HG03442 (cell line): Measurements from ENCODE around the gene HTT.
"Not testable (repeated sequence)": the region's sequence is repeated elsewhere in the genome, so short reads cannot be mapped to it uniquely, and the experiment has no call there.

Experiments
- ATAC-seq: cut with Tn5 transposase; IDR thresholded peaks from one replicate; pipeline ENCODE4 v1.9.1; 2021; ENCODE audit warnings: mild to moderate bottlenecking, moderate library complexity; ENCODE audit not compliant: unreplicated experiment

The HTT gene

GRCh38 chr4:3075652-3075981, 1.1 kb downstream of the HTT start:
- ATAC-seq = no peak

DNA sequence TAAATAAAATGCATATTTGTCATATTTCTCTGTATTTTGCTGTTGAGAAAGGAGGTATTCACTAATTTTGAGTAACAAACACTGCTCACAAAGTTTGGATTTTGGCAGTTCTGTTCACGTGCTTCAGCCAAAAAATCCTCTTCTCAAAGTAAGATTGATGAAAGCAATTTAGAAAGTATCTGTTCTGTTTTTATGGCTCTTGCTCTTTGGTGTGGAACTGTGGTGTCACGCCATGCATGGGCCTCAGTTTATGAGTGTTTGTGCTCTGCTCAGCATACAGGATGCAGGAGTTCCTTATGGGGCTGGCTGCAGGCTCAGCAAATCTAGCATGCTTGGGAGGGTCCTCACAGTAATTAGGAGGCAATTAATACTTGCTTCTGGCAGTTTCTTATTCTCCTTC, 3.3 kb downstream of the HTT start:
- ATAC-seq = no peak

DNA sequence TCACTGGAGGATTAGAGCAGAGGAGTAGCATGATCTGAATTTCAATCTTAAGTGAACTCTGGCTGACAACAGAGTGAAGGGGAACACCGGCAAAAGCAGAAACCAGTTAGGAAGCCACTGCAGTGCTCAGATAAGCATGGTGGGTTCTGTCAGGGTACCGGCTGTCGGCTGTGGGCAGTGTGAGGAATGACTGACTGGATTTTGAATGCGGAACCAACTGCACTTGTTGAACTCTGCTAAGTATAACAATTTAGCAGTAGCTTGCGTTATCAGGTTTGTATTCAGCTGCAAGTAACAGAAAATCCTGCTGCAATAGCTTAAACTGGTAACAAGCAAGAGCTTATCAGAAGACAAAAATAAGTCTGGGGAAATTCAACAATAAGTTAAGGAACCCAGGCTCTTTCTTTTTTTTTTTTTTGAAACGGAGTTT, 5.2 kb downstream of the HTT start:
- no peak for ATAC-seq

GRCh38 chr4:3082925-3083515, 8.5 kb downstream of the HTT start:
- ATAC-seq = no peak

DNA sequence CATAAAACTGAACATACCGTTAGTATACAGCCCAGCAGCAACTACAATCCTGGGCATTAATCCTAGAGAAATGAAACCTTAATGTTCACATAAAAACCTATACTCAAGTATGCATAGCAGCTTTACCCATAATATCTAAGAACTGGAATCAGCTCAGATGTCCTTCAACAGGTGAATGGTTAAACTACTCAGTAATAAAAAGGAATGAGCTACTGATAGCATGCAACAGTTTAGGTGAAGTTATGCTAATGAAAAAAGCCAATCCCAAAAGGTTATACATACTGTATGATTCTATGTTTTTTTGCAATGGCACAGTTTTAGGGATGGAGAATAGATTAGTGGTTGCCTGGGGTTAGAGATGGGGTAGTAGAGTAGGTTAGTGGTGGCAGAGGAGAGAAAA, 9.3 kb downstream of the HTT start:
- no peak for ATAC-seq

- ATAC-seq = no peak
Measured at GRCh38 chr4:3085948-3086670, 11.6 kb downstream of the HTT start.

- no peak for ATAC-seq
Measured at GRCh38 chr4:3087115-3087797, 12.8 kb downstream of the HTT start.

- no peak for ATAC-seq
Measured at GRCh38 chr4:3091464-3091863, 17.0 kb downstream of the HTT start.

GRCh38 chr4:3094701-3095100, 20.2 kb downstream of the HTT start:
- not testable (repeated sequence) for ATAC-seq

DNA sequence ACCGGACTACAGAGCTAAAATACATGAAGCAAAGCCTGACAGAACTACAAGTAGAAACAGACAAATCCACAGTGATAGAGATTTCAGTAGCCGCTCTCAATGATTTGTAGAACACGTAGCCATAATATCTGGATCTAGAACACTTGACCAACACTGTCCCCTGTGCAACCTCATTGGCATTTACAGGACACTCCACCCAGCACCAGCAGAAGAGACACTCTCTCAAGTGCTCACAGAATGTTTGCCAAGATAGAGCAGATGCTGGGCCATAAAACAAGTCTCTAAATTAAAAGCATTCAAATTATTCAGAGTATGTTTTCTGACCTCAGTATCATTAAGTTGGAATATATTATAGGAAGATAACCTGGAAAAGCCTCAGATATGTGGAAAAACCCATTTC, 21.7 kb downstream of the HTT start:
- no peak for ATAC-seq

GRCh38 chr4:3098346-3098745, 23.9 kb downstream of the HTT start:
- no peak for ATAC-seq

GRCh38 chr4:3106339-3107186, 32.1 kb downstream of the HTT start:
- ATAC-seq = peak; percentile 95

GRCh38 chr4:3107271-3107670, 32.8 kb downstream of the HTT start:
- no peak for ATAC-seq

DNA sequence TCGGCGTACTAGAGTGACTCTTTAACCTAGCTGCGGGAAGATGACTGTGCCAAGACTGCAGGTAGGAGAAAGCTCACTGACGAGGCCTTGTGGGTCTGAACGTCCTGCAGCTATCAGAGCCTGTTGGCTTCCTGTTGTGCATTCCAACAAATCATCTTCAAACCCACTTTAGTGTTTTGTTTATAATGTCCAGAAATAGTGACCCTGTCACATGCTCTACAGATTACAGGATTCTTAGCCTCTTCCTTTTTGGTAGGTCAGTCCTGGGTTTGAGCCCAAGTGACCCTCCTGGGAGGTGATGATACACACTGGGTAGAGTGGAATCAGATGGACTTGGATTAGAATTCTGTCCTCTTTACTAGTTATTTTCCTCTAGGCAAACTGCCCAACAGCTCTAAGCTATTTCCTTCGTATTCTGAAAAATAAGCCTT, 33.2 kb downstream of the HTT start:
- no peak for ATAC-seq

GRCh38 chr4:3108211-3108610, 33.7 kb downstream of the HTT start:
- no peak for ATAC-seq

- ATAC-seq = no peak
Measured at GRCh38 chr4:3111461-3111860, 37.0 kb downstream of the HTT start.

- ATAC-seq = no peak
Measured at GRCh38 chr4:3112201-3112600, 37.7 kb downstream of the HTT start.

- ATAC-seq = no peak
Measured at GRCh38 chr4:3112609-3113469, 38.4 kb downstream of the HTT start.

DNA sequence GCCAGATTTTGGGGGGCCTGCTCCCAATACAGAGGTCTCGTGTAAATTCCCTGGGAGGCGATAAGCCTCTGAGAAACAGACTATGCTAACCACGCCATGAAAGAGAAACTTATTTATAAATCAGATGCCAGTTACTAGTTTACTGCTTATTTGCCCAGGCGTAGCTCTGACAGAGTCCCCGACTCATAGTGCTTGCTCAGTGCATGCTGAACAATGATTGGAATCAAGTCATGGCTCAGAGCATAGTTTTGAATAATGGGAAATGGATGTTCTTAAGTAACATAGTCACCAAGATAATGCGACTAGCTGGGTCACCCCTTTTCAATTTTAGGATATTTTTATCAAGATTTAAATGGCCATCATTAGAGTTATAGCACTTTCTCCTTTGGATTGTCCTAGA, 39.9 kb downstream of the HTT start:
- no peak for ATAC-seq

GRCh38 chr4:3115637-3116270, 41.3 kb downstream of the HTT start:
- ATAC-seq = no peak
